GM21423 (cell line): ENCODE data around the gene PLOD1.
"Not testable (repeated sequence)": the region's sequence is repeated elsewhere in the genome, so short reads cannot be mapped to it uniquely, and the experiment has no call there.

Experiments used
- ATAC-seq: cut with Tn5 transposase; IDR thresholded peaks from one replicate; pipeline ENCODE4 v1.9.1; 2021; ENCODE audit warnings: mild to moderate bottlenecking, moderate library complexity; ENCODE audit not compliant: unreplicated experiment

Gene PLOD1

GRCh38 chr1:11935733-11936132, 1.2 kb downstream of the PLOD1 start:
- not testable (repeated sequence) for ATAC-seq

- no peak for ATAC-seq
Observed at GRCh38 chr1:11938722-11939526, 4.4 kb downstream of the PLOD1 start.

DNA sequence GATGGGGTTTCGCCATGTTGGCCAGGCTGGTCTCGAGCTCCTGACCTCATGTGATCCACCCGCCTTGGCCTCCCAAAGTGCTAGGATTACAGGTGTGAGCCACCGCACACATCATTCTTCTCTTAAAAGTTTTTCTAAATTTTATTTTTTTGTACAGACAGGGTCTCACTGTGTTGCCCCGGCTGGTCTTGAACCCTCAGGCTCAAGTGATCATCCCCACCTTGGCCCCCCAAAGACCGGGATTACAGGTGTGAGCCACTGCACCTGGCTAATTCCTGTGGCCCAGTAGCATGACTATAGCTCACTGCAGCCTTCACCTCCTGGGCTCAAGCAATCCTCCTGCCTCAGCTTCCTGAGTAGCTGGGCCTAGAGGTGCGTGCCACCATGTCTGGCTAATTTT, 5.3 kb downstream of the PLOD1 start:
- not testable (repeated sequence) for ATAC-seq

DNA sequence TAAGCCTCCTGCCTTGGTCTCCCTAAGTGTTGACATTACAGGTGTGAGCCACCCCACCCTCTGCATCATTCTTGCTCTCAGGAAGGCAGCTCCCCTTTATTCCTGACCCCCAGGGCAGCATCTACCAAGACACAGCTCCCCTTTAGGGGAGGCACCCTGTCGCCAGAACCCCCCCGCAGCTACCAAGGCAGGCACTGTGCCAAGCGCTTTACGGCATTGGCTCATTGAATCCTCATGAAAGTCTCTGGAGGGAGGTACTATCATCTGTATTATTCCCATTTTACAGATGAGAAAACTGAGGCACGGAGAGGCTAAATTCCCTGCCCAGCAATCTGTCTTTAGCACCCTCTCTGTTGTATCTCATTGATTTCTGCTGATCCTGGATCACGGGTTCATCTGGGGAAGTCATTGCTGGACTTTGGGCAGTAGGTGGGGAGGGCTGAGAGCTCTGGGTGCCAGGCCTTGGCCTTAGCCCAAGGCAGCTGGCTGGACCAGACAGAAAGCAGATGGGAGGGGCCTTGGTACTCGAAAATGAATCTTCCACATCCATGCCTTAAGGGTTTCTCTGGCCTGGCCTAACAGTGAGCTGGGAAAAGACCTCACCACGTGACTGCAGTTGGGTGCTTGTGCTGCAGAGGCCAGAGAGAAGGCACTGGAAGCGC, 5.9 kb downstream of the PLOD1 start:
- no peak for ATAC-seq

- ATAC-seq, result no peak
Observed at GRCh38 chr1:11942280-11942679, 7.8 kb downstream of the PLOD1 start.

DNA sequence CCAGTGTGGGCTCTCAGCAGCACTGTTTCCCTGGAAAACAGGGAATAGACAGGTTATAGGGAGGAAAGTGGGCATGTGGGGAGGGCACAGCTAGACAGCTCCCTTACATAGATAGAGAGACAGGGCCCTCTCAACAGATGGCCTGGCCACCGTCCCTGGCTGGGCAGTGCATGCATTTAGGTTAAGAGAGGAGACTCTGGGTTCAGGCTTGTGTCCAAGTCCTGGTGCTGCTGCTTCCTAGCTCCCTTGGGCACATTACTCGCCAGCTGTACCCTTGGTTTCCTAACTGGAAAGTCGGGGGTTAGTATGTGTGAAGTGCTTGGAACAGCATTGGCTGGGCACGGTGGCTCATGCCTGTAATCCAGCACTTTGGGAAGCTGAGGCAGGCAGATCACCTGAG, 9.1 kb downstream of the PLOD1 start:
- ATAC-seq, result no peak

GRCh38 chr1:11944358-11944931, 9.9 kb downstream of the PLOD1 start:
- ATAC-seq, result no peak

GRCh38 chr1:11946647-11947046, 12.1 kb downstream of the PLOD1 start:
- no peak for ATAC-seq

- ATAC-seq, result no peak
Observed at GRCh38 chr1:11948822-11949458, 14.4 kb downstream of the PLOD1 start.

DNA sequence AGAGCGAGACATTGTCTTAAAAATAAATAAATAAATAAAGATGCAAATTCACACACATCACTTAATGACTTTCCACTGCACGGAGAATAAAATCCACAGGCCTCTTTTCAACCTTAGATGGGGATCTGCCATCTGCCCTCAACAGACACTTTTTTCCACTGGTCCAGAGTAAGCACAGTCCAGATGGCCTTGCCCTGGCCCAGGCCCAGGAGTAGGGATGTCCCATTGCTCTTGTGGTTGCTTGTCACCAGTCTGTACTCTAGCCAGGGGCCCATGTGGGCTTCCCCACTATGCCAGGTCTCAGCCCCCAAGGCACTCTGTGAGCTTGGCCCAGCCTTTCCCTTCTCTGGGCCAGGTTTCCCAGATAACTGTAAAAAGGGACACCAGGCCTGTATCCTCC, 17.4 kb downstream of the PLOD1 start:
- no peak for ATAC-seq

DNA sequence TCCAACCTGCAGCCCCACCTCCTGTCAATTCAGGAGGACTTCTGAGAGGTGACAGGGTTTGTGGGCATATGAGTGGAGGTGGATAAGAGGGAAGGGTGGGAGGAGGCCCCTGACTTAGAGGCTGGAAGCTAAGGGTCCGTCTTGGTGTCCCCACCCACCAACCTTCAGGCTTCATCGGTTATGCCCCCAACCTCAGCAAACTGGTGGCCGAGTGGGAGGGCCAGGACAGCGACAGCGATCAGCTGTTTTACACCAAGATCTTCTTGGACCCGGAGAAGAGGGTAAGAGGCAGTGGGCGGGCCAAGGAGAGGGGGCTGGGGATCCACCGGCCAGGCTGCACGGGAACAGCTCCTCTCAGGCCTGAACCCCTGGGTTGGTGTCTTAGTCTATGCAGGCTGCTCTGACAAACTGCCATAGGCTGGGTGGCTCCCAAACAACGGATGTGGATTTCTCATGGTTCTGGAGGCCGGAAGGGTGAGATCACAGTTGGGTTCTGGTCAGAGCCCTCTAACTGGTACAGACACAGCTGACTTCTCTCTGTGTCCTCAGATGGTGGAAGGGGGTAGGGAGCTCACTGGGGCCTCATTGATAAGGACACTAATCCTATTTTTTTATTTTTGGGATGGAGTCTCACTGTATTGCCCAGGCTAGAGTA, 18.1 kb downstream of the PLOD1 start:
- no peak for ATAC-seq

DNA sequence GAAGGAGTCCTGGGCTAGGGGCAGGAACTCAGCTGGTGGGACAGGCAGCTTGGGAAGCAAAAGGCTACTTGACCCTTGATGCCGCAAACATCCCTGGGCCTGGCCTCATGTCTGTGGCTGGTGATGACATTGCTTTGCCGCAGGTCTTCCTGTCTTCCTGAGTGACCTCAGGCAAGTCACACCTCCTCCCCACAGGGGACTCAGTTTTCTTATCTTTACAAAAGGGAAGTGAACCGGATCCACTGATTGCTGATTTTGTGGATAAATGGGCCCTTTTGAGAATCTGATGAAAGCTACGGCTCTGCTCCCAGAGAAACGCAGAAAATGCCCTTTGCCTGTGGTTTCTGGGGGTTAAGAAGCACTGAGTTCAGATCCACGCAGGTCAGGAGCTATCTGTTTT, 20.7 kb downstream of the PLOD1 start:
- ATAC-seq, result no peak

DNA sequence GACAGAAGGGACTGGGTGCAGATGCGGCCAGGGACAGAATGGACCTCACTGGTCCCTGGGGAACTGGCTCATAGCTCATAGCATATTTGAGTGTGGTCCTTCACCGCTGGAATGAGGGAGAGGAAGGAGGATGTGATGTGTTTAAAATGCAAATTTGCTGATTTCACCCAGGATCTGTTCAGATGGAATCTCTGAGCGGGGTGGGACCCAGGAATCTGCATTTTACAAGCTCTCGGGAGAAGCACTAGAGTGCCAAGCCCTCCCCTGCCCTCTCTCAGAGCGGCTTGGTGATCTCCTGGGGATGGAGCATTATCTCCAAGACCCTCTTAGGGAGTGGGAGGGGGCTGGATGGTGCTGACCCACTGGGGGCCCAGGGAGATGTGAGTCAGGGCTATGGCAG, 22.9 kb downstream of the PLOD1 start:
- no peak for ATAC-seq

GRCh38 chr1:11957897-11958296, 23.4 kb downstream of the PLOD1 start:
- ATAC-seq, result no peak

DNA sequence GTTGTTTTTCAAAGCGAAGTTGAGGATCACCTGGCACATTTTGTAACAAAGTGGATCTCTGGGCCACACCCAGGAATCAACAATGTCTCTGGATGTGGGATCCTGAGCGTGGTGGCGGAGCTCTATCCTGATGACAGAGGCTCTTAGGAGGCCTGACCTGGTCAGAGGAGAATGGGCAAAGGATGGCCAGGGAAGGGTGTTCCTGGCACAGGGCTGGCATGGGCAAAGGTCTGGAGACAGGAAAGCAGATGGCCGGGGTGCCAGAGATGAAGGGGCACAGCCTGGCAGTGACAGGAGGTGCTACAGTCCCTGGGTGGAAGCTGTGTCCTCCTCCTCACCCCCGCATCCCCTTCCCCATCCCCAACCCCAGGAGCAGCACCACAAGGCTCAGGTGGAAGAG, 25.8 kb downstream of the PLOD1 start:
- ATAC-seq, result no peak

GRCh38 chr1:11960715-11961114, 26.2 kb downstream of the PLOD1 start:
- ATAC-seq, result no peak

GRCh38 chr1:11961230-11961629, 26.7 kb downstream of the PLOD1 start:
- ATAC-seq, result no peak

GRCh38 chr1:11963622-11964021, 29.1 kb downstream of the PLOD1 start:
- ATAC-seq, result no peak

GRCh38 chr1:11964656-11965055, 30.1 kb downstream of the PLOD1 start:
- no peak for ATAC-seq

DNA sequence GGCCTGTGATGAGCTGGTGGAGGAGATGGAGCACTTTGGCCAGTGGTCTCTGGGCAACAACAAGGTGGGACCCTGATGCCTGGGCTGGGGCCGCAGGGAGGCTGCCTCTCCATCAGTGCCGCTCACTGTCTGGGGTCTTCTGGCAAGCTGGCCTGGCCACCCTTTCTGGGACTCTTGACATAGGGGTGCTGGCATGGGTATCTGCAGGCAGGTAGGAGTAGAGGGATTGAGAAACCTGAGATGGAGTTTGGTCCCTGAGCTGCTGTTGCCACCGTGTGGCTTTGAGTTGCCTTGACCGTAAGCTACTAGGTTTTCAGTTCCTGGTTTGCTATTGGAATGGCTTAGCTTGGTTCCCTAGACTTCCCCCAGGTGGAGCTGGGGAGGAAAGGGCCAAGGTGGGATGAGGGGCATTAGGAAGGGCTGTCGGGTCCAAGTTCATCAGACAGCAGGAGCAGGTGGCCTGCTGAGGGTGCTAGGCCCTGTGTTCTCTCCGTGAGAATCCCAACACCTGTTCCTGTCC, 32.6 kb downstream of the PLOD1 start:
- no peak for ATAC-seq
